ENCODE data around the gene SEC14L2. TPM values are rescaled to one million over a fixed set of nuclear protein-coding genes. Genes with fewer than 3 reads are reported as not detected.
A peak's percentile ranks its signal among the peaks of the same experiment; 100 is the strongest.

Gene SEC14L2
- total and polyA plus RNA-seq, 10 of the 15 experiments (the other 5 are each of a cell fraction or from before 2014, with no cell fraction given): 0.08 to 4.0 (median 0.48) TPM

GRCh38 chr22:30435674-30436126 lies 38.9 kb downstream of the SEC14L2 start:
- ChIA-PET CTCF (interaction anchor here (1.1 to 1.5 kb wide), 2 partner anchors 9 to 43 kb away, joined by 3 to 10 read pairs; no protein-coding TSS in a partner anchor), POLR2A (no interaction called here), RAD21 (ENCODE audit: unreplicated experiment) (interaction anchor here (0.9 kb wide), 1 partner anchor 320 kb away, joined by 3 read pairs; no protein-coding TSS in a partner anchor), SMC1A (ENCODE audit: uncharacterized antibody, unreplicated experiment) (interaction anchor here (0.9 to 1.3 kb wide), 2 partner anchors 8 to 14 kb away, joined by 3 to 4 read pairs; no protein-coding TSS in a partner anchor)
- H3K4me2 ChIP-seq (ENCODE audit: control insufficient read depth, insufficient read depth): peak overlapping the region; percentile 59
- peak; percentile 52 for ATAC-seq
- no peaks in the 10 kb centered on the region for H3K27me3 ChIP-seq (replicated peaks in 1 of 2; ENCODE audit: control insufficient read depth in 2 of 2, insufficient read depth in 2 of 2, low read length in 1 of 2)
- peak overlapping the region; percentile 73 for H2AFZ ChIP-seq (ENCODE audit: control insufficient read depth, low read depth, low read length)
- in situ Hi-C loops (cut with MboI) (no loop called here), intact Hi-C loops (cut with micrococcal nuclease; ENCODE audit: unreplicated experiment) (no loop called here)
- BruUV-seq (replicated peaks): no TSS peak
- peaks cover 8% of the 10 kb centered on the region for H3K4me1 ChIP-seq (ENCODE audit: control insufficient read depth, insufficient read depth, low read length)
- peak overlapping the region; percentile 8; the same call in 1 of the 2 replicates for H3K9ac ChIP-seq (ENCODE audit: control insufficient read depth, insufficient read depth, low read length)
- 0 out of 2 replicates have a peak overlapping the region, but pooled peaks have one; percentile 37 for H3K27ac ChIP-seq (ENCODE audit: control insufficient read depth, insufficient read depth)
- no peaks in the 10 kb centered on the region for H4K20me1 ChIP-seq (ENCODE audit: control insufficient read depth, insufficient read depth)
- FAIRE-seq: peak; percentile 94
- WGBS (ENCODE audit: insufficient coverage, insufficient replicate concordance, low lambda C conversion rate, missing lambda C conversion rate): 0% methylated on average over 6 of the region's 6 CpGs
- 0 out of 2 replicates have a peak overlapping the region, but pooled peaks have one; percentile 7 for H3K4me3 ChIP-seq
- H3K36me3 ChIP-seq (ENCODE audit: control insufficient read depth in 2 of 2, insufficient read depth in 2 of 2, low read length in 1 of 2): no peaks in the 10 kb centered on the region
- H3K9me3 ChIP-seq (replicated peaks; ENCODE audit: control insufficient read depth, insufficient read depth, low read length): peaks cover 8% of the 10 kb centered on the region; the same call in 2 of the 3 replicates
- no peaks in the 10 kb centered on the region for H3K79me2 ChIP-seq (ENCODE audit: control insufficient read depth, insufficient read depth, low read length)
- no peak for DNase-seq (ENCODE audit: low read depth, low spot score)
- no peak for TF ChIP-seq TCF3 (IDR thresholded peaks at IDR 0.05; ENCODE audit: borderline replicate concordance, insufficient read depth, low read depth, low read length)
- TF ChIP-seq ETV6 (conservative IDR thresholded peaks at IDR 0.05 in 1 of 2, IDR thresholded peaks at IDR 0.05 in 1 of 2; ENCODE audit: borderline replicate concordance in 1 of 2, low read depth in 1 of 2): peak in 1 of 2 experiments; percentile 100; a peak in 2 of 4 replicates
- TF ChIP-seq SP1 (IDR thresholded peaks at IDR 0.05; ENCODE audit: low read depth, low read length): no peak
- no peak for TF ChIP-seq IKZF2 (IDR thresholded peaks at IDR 0.05)
- no peak for TF ChIP-seq CHD1 (IDR thresholded peaks at IDR 0.05; ENCODE audit: low read depth, low read length)
- TF ChIP-seq EGR1 (IDR thresholded peaks at IDR 0.05; ENCODE audit: borderline replicate concordance in 1 of 2, low read depth in 2 of 2, low read length in 2 of 2): peak in 1 of 2 experiments; percentile 72; a peak in 2 of 3 replicates
- TF ChIP-seq ZNF217 (IDR thresholded peaks at IDR 0.05): no peak
- TF ChIP-seq POLR2A (IDR thresholded peaks at IDR 0.05; ENCODE audit: low read depth, low read length): peak; percentile 30
- peak; percentile 86 for TF ChIP-seq CREM (IDR thresholded peaks at IDR 0.05; ENCODE audit: low read depth)
- TF ChIP-seq, protein P1, sequence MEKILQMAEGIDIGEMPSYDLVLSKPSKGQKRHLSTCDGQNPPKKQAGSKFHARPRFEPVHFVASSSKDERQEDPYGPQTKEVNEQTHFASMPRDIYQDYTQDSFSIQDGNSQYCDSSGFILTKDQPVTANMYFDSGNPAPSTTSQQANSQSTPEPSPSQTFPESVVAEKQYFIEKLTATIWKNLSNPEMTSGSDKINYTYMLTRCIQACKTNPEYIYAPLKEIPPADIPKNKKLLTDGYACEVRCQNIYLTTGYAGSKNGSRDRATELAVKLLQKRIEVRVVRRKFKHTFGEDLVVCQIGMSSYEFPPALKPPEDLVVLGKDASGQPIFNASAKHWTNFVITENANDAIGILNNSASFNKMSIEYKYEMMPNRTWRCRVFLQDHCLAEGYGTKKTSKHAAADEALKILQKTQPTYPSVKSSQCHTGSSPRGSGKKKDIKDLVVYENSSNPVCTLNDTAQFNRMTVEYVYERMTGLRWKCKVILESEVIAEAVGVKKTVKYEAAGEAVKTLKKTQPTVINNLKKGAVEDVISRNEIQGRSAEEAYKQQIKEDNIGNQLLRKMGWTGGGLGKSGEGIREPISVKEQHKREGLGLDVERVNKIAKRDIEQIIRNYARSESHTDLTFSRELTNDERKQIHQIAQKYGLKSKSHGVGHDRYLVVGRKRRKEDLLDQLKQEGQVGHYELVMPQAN (conservative IDR thresholded peaks at IDR 0.05): no peak
- TF ChIP-seq RUNX3 (IDR thresholded peaks at IDR 0.05; ENCODE audit: low read length): 0 out of 2 replicates have a peak, but pooled peaks have one; percentile 22
- TF ChIP-seq CBX3 (IDR thresholded peaks at IDR 0.05; ENCODE audit: borderline replicate concordance, low read depth): no peak
- TF ChIP-seq, protein P2, sequence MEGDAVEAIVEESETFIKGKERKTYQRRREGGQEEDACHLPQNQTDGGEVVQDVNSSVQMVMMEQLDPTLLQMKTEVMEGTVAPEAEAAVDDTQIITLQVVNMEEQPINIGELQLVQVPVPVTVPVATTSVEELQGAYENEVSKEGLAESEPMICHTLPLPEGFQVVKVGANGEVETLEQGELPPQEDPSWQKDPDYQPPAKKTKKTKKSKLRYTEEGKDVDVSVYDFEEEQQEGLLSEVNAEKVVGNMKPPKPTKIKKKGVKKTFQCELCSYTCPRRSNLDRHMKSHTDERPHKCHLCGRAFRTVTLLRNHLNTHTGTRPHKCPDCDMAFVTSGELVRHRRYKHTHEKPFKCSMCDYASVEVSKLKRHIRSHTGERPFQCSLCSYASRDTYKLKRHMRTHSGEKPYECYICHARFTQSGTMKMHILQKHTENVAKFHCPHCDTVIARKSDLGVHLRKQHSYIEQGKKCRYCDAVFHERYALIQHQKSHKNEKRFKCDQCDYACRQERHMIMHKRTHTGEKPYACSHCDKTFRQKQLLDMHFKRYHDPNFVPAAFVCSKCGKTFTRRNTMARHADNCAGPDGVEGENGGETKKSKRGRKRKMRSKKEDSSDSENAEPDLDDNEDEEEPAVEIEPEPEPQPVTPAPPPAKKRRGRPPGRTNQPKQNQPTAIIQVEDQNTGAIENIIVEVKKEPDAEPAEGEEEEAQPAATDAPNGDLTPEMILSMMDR (IDR thresholded peaks at IDR 0.05 in 2 of 3, conservative IDR thresholded peaks at IDR 0.05 in 1 of 3; ENCODE audit: control insufficient read depth in 2 of 3, extremely low read depth in 1 of 3, insufficient read depth in 1 of 3, low read depth in 3 of 3, low read length in 3 of 3): peak in 2 of 3 experiments; percentile 17 to 32; a peak in 3 of 6 replicates
- TF ChIP-seq PAX5 (IDR thresholded peaks at IDR 0.05; ENCODE audit: borderline replicate concordance, low read depth, low read length): no peak
- peak; percentile 93 for TF ChIP-seq CREB1 (IDR thresholded peaks at IDR 0.05; ENCODE audit: low read depth)
- TF ChIP-seq IKZF1 (conservative IDR thresholded peaks at IDR 0.05): peak; percentile 71
- peak; percentile 93 for TF ChIP-seq GABPA (IDR thresholded peaks at IDR 0.05; ENCODE audit: low read depth)
- TF ChIP-seq, protein P3, sequence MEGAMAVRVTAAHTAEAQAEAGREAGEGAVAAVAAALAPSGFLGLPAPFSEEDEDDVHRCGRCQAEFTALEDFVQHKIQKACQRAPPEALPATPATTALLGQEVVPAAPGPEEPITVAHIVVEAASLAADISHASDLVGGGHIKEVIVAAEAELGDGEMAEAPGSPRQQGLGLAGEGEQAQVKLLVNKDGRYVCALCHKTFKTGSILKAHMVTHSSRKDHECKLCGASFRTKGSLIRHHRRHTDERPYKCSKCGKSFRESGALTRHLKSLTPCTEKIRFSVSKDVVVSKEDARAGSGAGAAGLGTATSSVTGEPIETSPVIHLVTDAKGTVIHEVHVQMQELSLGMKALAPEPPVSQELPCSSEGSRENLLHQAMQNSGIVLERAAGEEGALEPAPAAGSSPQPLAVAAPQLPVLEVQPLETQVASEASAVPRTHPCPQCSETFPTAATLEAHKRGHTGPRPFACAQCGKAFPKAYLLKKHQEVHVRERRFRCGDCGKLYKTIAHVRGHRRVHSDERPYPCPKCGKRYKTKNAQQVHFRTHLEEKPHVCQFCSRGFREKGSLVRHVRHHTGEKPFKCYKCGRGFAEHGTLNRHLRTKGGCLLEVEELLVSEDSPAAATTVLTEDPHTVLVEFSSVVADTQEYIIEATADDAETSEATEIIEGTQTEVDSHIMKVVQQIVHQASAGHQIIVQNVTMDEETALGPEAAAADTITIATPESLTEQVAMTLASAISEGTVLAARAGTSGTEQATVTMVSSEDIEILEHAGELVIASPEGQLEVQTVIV (IDR thresholded peaks at IDR 0.05; ENCODE audit: borderline replicate concordance, partially characterized antibody): peak; percentile 30

Data from GM12878 (cell line).